ENCODE results near the gene ST13. TPM values are rescaled to one million over a fixed set of nuclear protein-coding genes. Genes with fewer than 3 reads are reported as not detected.
A peak's percentile ranks its signal among the peaks of the same experiment; 100 is the strongest.

Gene ST13
- total RNA-seq, 1 donor: 231 TPM

- H3K9me3 ChIP-seq (ENCODE audit: low read depth, low read length): no peaks in the 10 kb centered on the region
- no peak overlapping the region for H3K4me3 ChIP-seq (ENCODE audit: insufficient read depth, low read length)
- H3K27me3 ChIP-seq (ENCODE audit: insufficient read depth, low read length): no peaks in the 10 kb centered on the region
- H2AFZ ChIP-seq (ENCODE audit: low read length): no peak overlapping the region
- H3K4me2 ChIP-seq (ENCODE audit: insufficient read depth, low read length): no peak overlapping the region
- no peak overlapping the region for H3K27ac ChIP-seq (ENCODE audit: low read depth, low read length)
- no peak for TF ChIP-seq CTCF (IDR thresholded peaks at IDR 0.05; ENCODE audit: extremely low read depth, low read depth, low read length)
- no peak for DNase-seq (ENCODE audit: insufficient read length, low spot score, missing footprints)
- no peaks in the 10 kb centered on the region for H3K4me1 ChIP-seq (ENCODE audit: insufficient read depth, low read length)
- H4K20me1 ChIP-seq (ENCODE audit: insufficient read depth, low read length): no peaks in the 10 kb centered on the region
- H3K79me2 ChIP-seq (ENCODE audit: insufficient read depth, low read length): peaks cover 52% of the 10 kb centered on the region
- peaks cover 32% of the 10 kb centered on the region for H3K36me3 ChIP-seq (ENCODE audit: insufficient read depth, low read length)
These were observed 10.7 kb upstream of the ST13 start for GRCh38 chr22:40867109-40867508.

- no peak for TF ChIP-seq CTCF (IDR thresholded peaks at IDR 0.05; ENCODE audit: extremely low read depth, low read depth, low read length)
- DNase-seq (ENCODE audit: insufficient read length, low spot score, missing footprints): no peak
- Histone ChIP-seq H4K20me1 (ENCODE audit: insufficient read depth, low read length) (no peaks in the 10 kb centered on the region), H3K79me2 (ENCODE audit: insufficient read depth, low read length) (peaks cover 93% of the 10 kb centered on the region), H3K27ac (ENCODE audit: low read depth, low read length) (no peak overlapping the region), H3K4me1 (ENCODE audit: insufficient read depth, low read length) (peaks cover 13% of the 10 kb centered on the region), H3K36me3 (ENCODE audit: insufficient read depth, low read length) (peaks cover 14% of the 10 kb centered on the region), H3K27me3 (ENCODE audit: insufficient read depth, low read length) (no peaks in the 10 kb centered on the region), H3K4me2 (ENCODE audit: insufficient read depth, low read length) (no peak overlapping the region), H3K9me3 (ENCODE audit: low read depth, low read length) (no peaks in the 10 kb centered on the region), H3K4me3 (ENCODE audit: insufficient read depth, low read length) (no peak overlapping the region), H2AFZ (ENCODE audit: low read length) (no peak overlapping the region)
These were observed 6.1 kb upstream of the ST13 start for GRCh38 chr22:40862537-40862936.

DNA sequence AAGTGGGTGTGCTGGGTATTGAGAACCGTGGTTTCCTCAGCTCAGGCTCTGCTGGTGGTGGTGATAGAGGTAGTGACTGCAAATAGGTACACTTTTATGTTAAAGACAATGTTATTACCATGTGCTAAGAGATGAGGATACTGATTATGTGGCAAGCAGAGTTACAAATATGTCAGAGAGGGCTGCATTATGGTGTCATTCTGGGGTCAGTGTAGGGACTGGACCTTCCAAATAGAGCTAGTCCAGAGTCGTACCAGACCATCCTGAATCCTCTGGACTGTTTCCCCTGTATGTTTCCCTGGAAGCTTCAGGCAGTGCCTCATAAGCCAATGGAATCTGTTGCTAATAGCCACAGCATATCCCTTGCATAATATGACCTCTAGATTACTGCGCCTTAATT is 5.6 kb upstream of the ST13 start, which contains the start of gene DNAJB7:
DNAJB7 (minus strand) TSS at position 101 of the 400 bp plus-strand sequence. CDS start 119 bp downstream, outside the sequence.
- H3K4me2 ChIP-seq (ENCODE audit: insufficient read depth, low read length): no peak within 1 kb of the TSS
- TF ChIP-seq CTCF (IDR thresholded peaks at IDR 0.05; ENCODE audit: extremely low read depth, low read depth, low read length): no peak
- H3K9me3 ChIP-seq (ENCODE audit: low read depth, low read length): no peaks in the 10 kb centered on the region
- DNase-seq (ENCODE audit: insufficient read length, low spot score, missing footprints): no peak
- no peaks in the 10 kb centered on the region for H4K20me1 ChIP-seq (ENCODE audit: insufficient read depth, low read length)
- no peaks in the 10 kb centered on the region for H3K27me3 ChIP-seq (ENCODE audit: insufficient read depth, low read length)
- H3K36me3 ChIP-seq (ENCODE audit: insufficient read depth, low read length): peaks cover 14% of the 10 kb centered on the region
- no peak within 1 kb of the TSS for H2AFZ ChIP-seq (ENCODE audit: low read length)
- peaks cover 97% of the 10 kb centered on the region for H3K79me2 ChIP-seq (ENCODE audit: insufficient read depth, low read length)
- H3K4me3 ChIP-seq (ENCODE audit: insufficient read depth, low read length): no peak within 1 kb of the TSS
- H3K27ac ChIP-seq (ENCODE audit: low read depth, low read length): no peak within 1 kb of the TSS
- H3K4me1 ChIP-seq (ENCODE audit: insufficient read depth, low read length): peaks cover 14% of the 10 kb centered on the region

- peaks cover 13% of the 10 kb centered on the region for H4K20me1 ChIP-seq (ENCODE audit: insufficient read depth, low read length)
- no peak for TF ChIP-seq CTCF (IDR thresholded peaks at IDR 0.05; ENCODE audit: extremely low read depth, low read depth, low read length)
- H3K36me3 ChIP-seq (ENCODE audit: insufficient read depth, low read length): peaks cover 8% of the 10 kb centered on the region
- H3K9me3 ChIP-seq (ENCODE audit: low read depth, low read length): no peaks in the 10 kb centered on the region
- H3K27me3 ChIP-seq (ENCODE audit: insufficient read depth, low read length): no peaks in the 10 kb centered on the region
- peak overlapping the region; percentile 97 for H3K27ac ChIP-seq (ENCODE audit: low read depth, low read length)
- H2AFZ ChIP-seq (ENCODE audit: low read length): peak overlapping the region; percentile 95
- peaks cover 94% of the 10 kb centered on the region for H3K79me2 ChIP-seq (ENCODE audit: insufficient read depth, low read length)
- H3K4me1 ChIP-seq (ENCODE audit: insufficient read depth, low read length): peaks cover 39% of the 10 kb centered on the region
- H3K4me3 ChIP-seq (ENCODE audit: insufficient read depth, low read length): peak overlapping the region; percentile 98
- no peak for DNase-seq (ENCODE audit: insufficient read length, low spot score, missing footprints)
- H3K4me2 ChIP-seq (ENCODE audit: insufficient read depth, low read length): peak overlapping the region; percentile 98
These were observed 943 bp upstream of the ST13 start for GRCh38 chr22:40857309-40857855.
